ENCODE results near the gene GOLGA6L10. TPM values are rescaled to one million over a fixed set of nuclear protein-coding genes. Genes with fewer than 3 reads are reported as not detected.
"Not testable (repeated sequence)": the region's sequence is repeated elsewhere in the genome, so short reads cannot be mapped to it uniquely, and the experiment has no call there.

Gene GOLGA6L10
- polyA plus RNA-seq, 3 donors: 0.12 TPM; not detected in 2

- H3K27ac ChIP-seq (ENCODE audit: low read depth in 1 of 2, low read length in 2 of 2); H3K9ac ChIP-seq (ENCODE audit: insufficient read depth, low read length, poor library complexity, severe bottlenecking); H3K4me3 Mint-ChIP-seq; H3K27ac Mint-ChIP-seq; H3K4me2 ChIP-seq (replicated peaks; ENCODE audit: extremely low read depth, low read length, poor library complexity, severe bottlenecking); H3K27me3 ChIP-seq (ENCODE audit: control insufficient read depth in 2 of 2, insufficient read depth in 2 of 2, low read length in 2 of 2); H3K4me3 ChIP-seq (replicated peaks in 1 of 3; ENCODE audit: low read depth in 2 of 3, low read length in 3 of 3); H2AFZ ChIP-seq (ENCODE audit: insufficient read depth, low read depth, low read length, poor library complexity, severe bottlenecking); H3K27me3 Mint-ChIP-seq (ENCODE audit: low read depth in 3 of 3); H3K4me1 ChIP-seq (ENCODE audit: control insufficient read depth in 1 of 2, insufficient read depth in 2 of 2, low read length in 2 of 2); H4K20me1 ChIP-seq (ENCODE audit: insufficient read depth, low read length); H3K36me3 Mint-ChIP-seq; H3K9me3 Mint-ChIP-seq; H3K4me1 Mint-ChIP-seq; H3K9me3 ChIP-seq (replicated peaks in 1 of 2; ENCODE audit: control insufficient read depth in 1 of 2, insufficient read depth in 1 of 2, low read length in 2 of 2); H3K79me2 ChIP-seq (ENCODE audit: insufficient read depth, low read length); H3K36me3 ChIP-seq (replicated peaks in 1 of 2; ENCODE audit: control insufficient read depth in 1 of 2, insufficient read depth in 2 of 2, low read length in 2 of 2); DNase-seq; intact Hi-C loops (cut with micrococcal nuclease): not testable (repeated sequence)
- WGBS (ENCODE audit: insufficient coverage): 100% methylated on average over 4 of the region's 19 CpGs
Measured at GRCh38 chr15:82319522-82320278, 29.6 kb downstream of the GOLGA6L10 start.

GRCh38 chr15:82318281-82318680 lies 31.0 kb downstream of the GOLGA6L10 start:
- H3K9me3 ChIP-seq (replicated peaks in 1 of 2; ENCODE audit: control insufficient read depth in 1 of 2, insufficient read depth in 1 of 2, low read length in 2 of 2); H3K79me2 ChIP-seq (ENCODE audit: insufficient read depth, low read length); H2AFZ ChIP-seq (ENCODE audit: insufficient read depth, low read depth, low read length, poor library complexity, severe bottlenecking); H3K4me1 Mint-ChIP-seq; H3K27me3 Mint-ChIP-seq (ENCODE audit: low read depth in 3 of 3); H3K4me3 Mint-ChIP-seq; H3K9me3 Mint-ChIP-seq; H3K4me3 ChIP-seq (replicated peaks in 1 of 3; ENCODE audit: low read depth in 2 of 3, low read length in 3 of 3); H3K4me1 ChIP-seq (ENCODE audit: control insufficient read depth in 1 of 2, insufficient read depth in 2 of 2, low read length in 2 of 2); H4K20me1 ChIP-seq (ENCODE audit: insufficient read depth, low read length); intact Hi-C loops (cut with micrococcal nuclease); H3K27me3 ChIP-seq (ENCODE audit: control insufficient read depth in 2 of 2, insufficient read depth in 2 of 2, low read length in 2 of 2); H3K36me3 ChIP-seq (replicated peaks in 1 of 2; ENCODE audit: control insufficient read depth in 1 of 2, insufficient read depth in 2 of 2, low read length in 2 of 2); H3K4me2 ChIP-seq (replicated peaks; ENCODE audit: extremely low read depth, low read length, poor library complexity, severe bottlenecking); DNase-seq; H3K27ac Mint-ChIP-seq; H3K9ac ChIP-seq (ENCODE audit: insufficient read depth, low read length, poor library complexity, severe bottlenecking); H3K27ac ChIP-seq (ENCODE audit: low read depth in 1 of 2, low read length in 2 of 2); H3K36me3 Mint-ChIP-seq: not testable (repeated sequence)
- 100% methylated on average over 6 of the region's 8 CpGs for WGBS (ENCODE audit: insufficient coverage)

- H3K27me3 ChIP-seq (ENCODE audit: control insufficient read depth in 2 of 2, insufficient read depth in 2 of 2, low read length in 2 of 2); H4K20me1 ChIP-seq (ENCODE audit: insufficient read depth, low read length); H3K4me2 ChIP-seq (replicated peaks; ENCODE audit: extremely low read depth, low read length, poor library complexity, severe bottlenecking); H3K4me1 ChIP-seq (ENCODE audit: control insufficient read depth in 1 of 2, insufficient read depth in 2 of 2, low read length in 2 of 2); H3K36me3 ChIP-seq (replicated peaks in 1 of 2; ENCODE audit: control insufficient read depth in 1 of 2, insufficient read depth in 2 of 2, low read length in 2 of 2); H3K9me3 ChIP-seq (replicated peaks in 1 of 2; ENCODE audit: control insufficient read depth in 1 of 2, insufficient read depth in 1 of 2, low read length in 2 of 2); H3K4me1 Mint-ChIP-seq; DNase-seq; H3K9me3 Mint-ChIP-seq; H3K9ac ChIP-seq (ENCODE audit: insufficient read depth, low read length, poor library complexity, severe bottlenecking); H2AFZ ChIP-seq (ENCODE audit: insufficient read depth, low read depth, low read length, poor library complexity, severe bottlenecking); H3K27me3 Mint-ChIP-seq (ENCODE audit: low read depth in 3 of 3); H3K36me3 Mint-ChIP-seq; H3K4me3 ChIP-seq (replicated peaks in 1 of 3; ENCODE audit: low read depth in 2 of 3, low read length in 3 of 3); H3K4me3 Mint-ChIP-seq; H3K27ac ChIP-seq (ENCODE audit: low read depth in 1 of 2, low read length in 2 of 2); H3K27ac Mint-ChIP-seq; intact Hi-C loops (cut with micrococcal nuclease); H3K79me2 ChIP-seq (ENCODE audit: insufficient read depth, low read length): not testable (repeated sequence)
- 78% methylated on average over 7 of the region's 7 CpGs for WGBS (ENCODE audit: insufficient coverage)
Measured at GRCh38 chr15:82317516-82317915, 31.8 kb downstream of the GOLGA6L10 start.

Measured in CD14-positive monocyte (primary cell).